NT2/D1 (cell line): Measurements from ENCODE around the gene ZNF692.

ENCODE experiments used
- DNase-seq: peaks from one replicate; pipeline ENCODE4 v3.0.0-alpha.2; 2011; ENCODE audit warnings: low read depth, low spot score
- H3K27me3 ChIP-seq: 2 replicates; pipeline ENCODE4 v1.6.0; 2011; ENCODE audit warnings: mild to moderate bottlenecking; ENCODE audit not compliant: insufficient read length, insufficient read depth
- H3K36me3 ChIP-seq: 2 replicates; pipeline ENCODE4 v1.6.1; 2011; ENCODE audit warnings: mild to moderate bottlenecking, low read length, mixed read lengths; ENCODE audit not compliant: insufficient read depth, insufficient read length
- H3K4me1 ChIP-seq: 2 replicates; pipeline ENCODE4 v1.5.1; 2011; ENCODE audit not compliant: insufficient read depth, insufficient read length
- H3K4me3 ChIP-seq: 2 replicates; pipeline ENCODE4 v1.5.1; 2011; ENCODE audit warnings: low read depth; ENCODE audit not compliant: insufficient read length
- H3K9ac ChIP-seq: 2 replicates; pipeline ENCODE4 v1.6.0; 2011; ENCODE audit warnings: low read depth; ENCODE audit not compliant: insufficient read length
- H3K9me3 ChIP-seq: 2 replicates; pipeline ENCODE4 v1.5.1; 2011; ENCODE audit warnings: mild to moderate bottlenecking, low read length; ENCODE audit not compliant: insufficient read depth
- SUZ12 ChIP-seq: IDR thresholded peaks from 2 replicates; pipeline ENCODE4 v1.6.1; 2011; ENCODE audit not compliant: insufficient read length, insufficient read depth; ENCODE audit errors: extremely low read depth
- YY1 ChIP-seq: IDR thresholded peaks from 2 replicates; pipeline ENCODE4 v1.6.1; 2011; ENCODE audit not compliant: insufficient read length, insufficient read depth
- ZNF274 ChIP-seq: IDR thresholded peaks from 2 replicates; pipeline ENCODE4 v1.6.1; 2011; ENCODE audit warnings: mild to moderate bottlenecking, low read depth, low read length

ZNF692 gene

DNA sequence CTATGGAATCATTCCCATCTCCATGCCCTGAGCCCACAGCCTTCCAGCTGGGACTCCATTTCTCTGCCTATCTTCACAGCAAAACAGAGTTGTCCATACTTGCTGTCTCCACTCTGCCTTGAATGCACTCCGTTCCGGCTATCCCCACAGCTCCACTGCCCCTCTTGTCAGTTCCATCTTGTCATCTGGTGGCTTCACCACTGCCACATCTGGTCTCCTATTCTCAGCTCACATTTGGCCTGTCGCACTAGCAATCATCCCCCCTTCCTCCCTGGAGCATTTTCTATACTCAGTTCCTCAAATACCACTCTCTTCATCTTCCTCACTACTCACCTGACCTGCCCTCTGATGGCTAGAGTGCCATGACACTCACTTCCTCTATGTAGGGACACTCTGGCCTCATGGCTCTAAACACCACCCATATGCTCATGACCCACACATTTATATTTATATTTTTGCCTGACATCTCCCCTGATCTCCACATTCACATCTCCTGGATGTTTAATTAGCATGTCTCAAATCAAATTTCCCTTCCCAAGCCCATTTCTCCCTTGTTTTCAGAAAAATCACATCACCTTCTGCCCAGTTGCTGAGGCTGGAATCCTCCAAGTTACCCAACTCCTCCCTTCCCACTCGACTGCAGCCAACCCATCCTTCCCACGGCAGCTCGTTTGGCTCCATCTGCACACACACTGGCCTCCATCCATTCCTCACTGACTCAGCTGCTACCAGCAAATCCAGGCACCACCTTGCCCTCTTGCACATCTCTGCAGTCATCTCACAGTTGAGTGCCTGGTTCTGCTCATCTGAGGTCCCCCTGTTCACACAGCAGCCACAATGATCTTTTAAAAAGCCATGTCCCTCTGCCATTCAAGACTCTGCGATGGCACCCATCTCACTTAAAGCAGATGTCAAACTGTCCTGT, 6.1 kb downstream of the ZNF692 start:
- no peak overlapping the region for H3K9ac ChIP-seq
- DNase-seq: no peak
- TF ChIP-seq SUZ12 (no peak), ZNF274 (no peak), YY1 (no peak)
- peaks cover 94% of the 10 kb centered on the region for H3K36me3 ChIP-seq
- H3K4me3 ChIP-seq: no peak overlapping the region
- no peaks in the 10 kb centered on the region for H3K9me3 ChIP-seq
- no peaks in the 10 kb centered on the region for H3K27me3 ChIP-seq
- peaks cover 6% of the 10 kb centered on the region for H3K4me1 ChIP-seq

GRCh38 chr1:248851390-248851789, 7.5 kb downstream of the ZNF692 start:
- Histone ChIP-seq H3K27me3 (no peaks in the 10 kb centered on the region), H3K36me3 (peaks cover 98% of the 10 kb centered on the region)

DNA sequence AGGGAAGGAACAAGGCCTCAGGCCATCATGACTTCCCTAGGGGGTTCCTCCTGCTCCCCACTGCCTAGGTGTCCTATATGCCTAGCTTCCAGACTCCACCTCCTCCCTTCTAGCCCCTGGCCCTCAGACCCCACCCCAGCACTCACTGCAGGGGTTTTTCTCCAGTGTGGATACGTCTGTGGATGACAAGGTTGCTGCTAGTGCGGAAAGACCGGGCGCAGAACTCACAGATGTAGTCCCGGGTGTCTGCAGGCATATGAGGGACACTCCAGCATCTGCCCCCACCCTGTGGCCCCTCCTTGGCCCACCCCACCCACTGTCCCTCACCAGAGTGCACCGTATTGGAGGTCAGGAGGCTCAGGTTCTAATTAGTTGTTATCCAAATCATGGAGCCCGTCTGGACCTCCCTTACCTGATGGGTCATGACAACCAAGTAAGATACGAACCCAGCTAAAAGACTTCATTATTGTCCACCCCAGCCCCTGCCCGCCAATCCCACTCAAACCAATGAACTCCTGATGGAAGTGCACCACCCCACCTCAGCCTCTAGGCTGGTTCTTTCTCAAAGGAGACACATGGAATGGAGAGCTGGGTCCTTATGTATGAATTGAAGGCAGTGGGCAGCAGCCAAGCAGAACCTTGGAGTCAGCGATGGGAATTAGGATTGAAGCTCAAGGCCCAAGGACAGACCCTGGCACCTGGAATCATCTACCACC, 8.2 kb downstream of the ZNF692 start:
- Histone ChIP-seq H3K9me3 (no peaks in the 10 kb centered on the region), H3K27me3 (no peaks in the 10 kb centered on the region), H3K36me3 (peaks cover 98% of the 10 kb centered on the region), H3K4me1 (no peaks in the 10 kb centered on the region), H3K4me3 (no peak overlapping the region), H3K9ac (no peak overlapping the region)
- no peak for TF ChIP-seq YY1
- no peak for DNase-seq

More at GRCh38 chr1:248851390-248851789, 7.5 kb downstream of the ZNF692 start:
- Histone ChIP-seq H3K4me1 (no peaks in the 10 kb centered on the region), H3K9ac (no peak overlapping the region), H3K9me3 (no peaks in the 10 kb centered on the region), H3K4me3 (no peak overlapping the region)
- TF ChIP-seq SUZ12 (no peak), ZNF274 (no peak), YY1 (no peak)
- DNase-seq: no peak

- Histone ChIP-seq H3K9me3 (no peaks in the 10 kb centered on the region), H3K4me1 (no peaks in the 10 kb centered on the region), H3K27me3 (no peaks in the 10 kb centered on the region), H3K9ac (no peak overlapping the region), H3K4me3 (no peak overlapping the region), H3K36me3 (peaks cover 98% of the 10 kb centered on the region)
- DNase-seq: no peak
- no peak for TF ChIP-seq SUZ12
These were observed 8.8 kb downstream of the ZNF692 start for GRCh38 chr1:248850124-248850523.

DNA sequence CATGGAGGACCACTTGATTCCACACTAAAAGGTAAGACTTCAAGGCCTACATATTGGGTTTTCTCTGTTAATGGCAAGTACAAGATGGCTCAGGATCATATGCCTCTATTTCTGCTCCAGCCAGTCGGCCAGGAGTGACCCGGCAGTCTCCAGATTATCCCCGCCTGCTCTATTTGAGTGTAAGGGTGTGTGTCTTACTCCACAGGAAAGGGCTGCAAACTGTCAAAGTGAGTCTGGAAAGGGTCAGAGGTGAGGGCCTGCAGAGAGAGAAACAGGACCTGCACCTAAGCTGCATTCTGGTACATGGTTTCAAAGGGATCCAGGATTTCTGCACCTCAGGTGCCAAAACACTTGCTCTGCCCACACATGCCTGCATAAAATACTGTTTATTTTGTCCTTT, 9.2 kb downstream of the ZNF692 start:
- H3K9me3 ChIP-seq: no peaks in the 10 kb centered on the region
- no peak overlapping the region for H3K9ac ChIP-seq
- DNase-seq: no peak
- H3K36me3 ChIP-seq: peaks cover 97% of the 10 kb centered on the region
- no peak overlapping the region for H3K4me3 ChIP-seq
- no peaks in the 10 kb centered on the region for H3K4me1 ChIP-seq
- TF ChIP-seq YY1: no peak
- TF ChIP-seq ZNF274: no peak
- TF ChIP-seq SUZ12: no peak
- no peaks in the 10 kb centered on the region for H3K27me3 ChIP-seq

- Histone ChIP-seq H3K4me3 (no peak overlapping the region), H3K27me3 (no peaks in the 10 kb centered on the region), H3K9me3 (no peaks in the 10 kb centered on the region), H3K9ac (no peak overlapping the region), H3K4me1 (no peaks in the 10 kb centered on the region), H3K36me3 (peaks cover 96% of the 10 kb centered on the region)
- TF ChIP-seq ZNF274: no peak
- no peak for TF ChIP-seq SUZ12
- TF ChIP-seq YY1: no peak
- DNase-seq: no peak
These were observed 9.7 kb downstream of the ZNF692 start for GRCh38 chr1:248849152-248849551.

GRCh38 chr1:248848602-248849001, 10.3 kb downstream of the ZNF692 start:
- H3K36me3 ChIP-seq: peaks cover 90% of the 10 kb centered on the region
- no peak for TF ChIP-seq SUZ12
- no peak for TF ChIP-seq ZNF274
- no peak for TF ChIP-seq YY1
- no peaks in the 10 kb centered on the region for H3K4me1 ChIP-seq
- no peak for DNase-seq
- H3K27me3 ChIP-seq: no peaks in the 10 kb centered on the region
- H3K4me3 ChIP-seq: no peak overlapping the region
- H3K9ac ChIP-seq: no peak overlapping the region
- H3K9me3 ChIP-seq: no peaks in the 10 kb centered on the region
